GM12874 (cell line): ENCODE measurements around the gene TRIM52.
A peak's percentile ranks its signal among the peaks of the same experiment; 100 is the strongest.

ENCODE experiments used
- TF ChIP-seq, protein P1 (sequence below): IDR thresholded peaks from 2 replicates; pipeline ENCODE4 v1.5.1; 2011; ENCODE audit warnings: low read depth, mild to moderate bottlenecking, control low read depth, low read length, moderate library complexity; ENCODE audit not compliant: insufficient read depth

The TRIM52 gene

DNA sequence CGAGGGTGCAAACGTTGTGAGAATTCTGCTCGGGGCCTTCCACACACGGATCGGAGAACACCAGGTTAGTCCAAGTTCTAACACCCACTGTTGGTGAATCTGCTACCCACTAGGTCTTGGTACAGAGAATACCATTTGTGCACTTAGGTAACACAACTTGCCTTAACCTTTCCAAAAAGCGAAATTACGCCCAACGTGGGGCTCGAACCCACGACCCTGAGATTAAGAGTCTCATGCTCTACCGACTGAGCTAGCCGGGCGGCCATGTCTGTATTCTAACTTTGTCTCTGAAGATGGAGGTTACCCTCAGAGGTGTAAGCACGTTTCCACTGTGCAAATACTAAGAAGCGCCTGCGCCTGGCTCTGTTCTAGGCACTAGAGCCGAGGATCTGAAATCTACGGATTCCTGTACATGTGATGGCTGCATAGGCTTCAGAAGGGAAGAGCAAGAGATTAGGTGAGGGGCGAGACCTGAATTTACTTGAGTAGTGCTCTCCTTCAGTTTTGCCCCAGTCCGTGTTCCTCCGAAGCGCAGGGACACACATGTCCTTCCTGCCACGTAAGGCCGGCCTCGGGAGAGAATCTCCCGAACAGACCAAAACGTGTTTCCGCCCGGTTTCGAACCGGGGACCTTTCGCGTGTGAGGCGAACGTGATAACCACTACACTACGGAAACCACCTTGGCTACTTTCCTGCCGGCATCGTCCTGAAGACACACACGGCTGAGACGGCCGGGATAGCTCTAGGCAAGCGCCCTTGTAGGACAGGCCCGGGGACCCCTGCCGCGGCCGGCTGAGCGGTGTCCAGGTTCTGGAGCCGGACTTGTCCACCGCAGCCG, 38.9 kb downstream of the TRIM52 start:
- TF ChIP-seq, protein P1, sequence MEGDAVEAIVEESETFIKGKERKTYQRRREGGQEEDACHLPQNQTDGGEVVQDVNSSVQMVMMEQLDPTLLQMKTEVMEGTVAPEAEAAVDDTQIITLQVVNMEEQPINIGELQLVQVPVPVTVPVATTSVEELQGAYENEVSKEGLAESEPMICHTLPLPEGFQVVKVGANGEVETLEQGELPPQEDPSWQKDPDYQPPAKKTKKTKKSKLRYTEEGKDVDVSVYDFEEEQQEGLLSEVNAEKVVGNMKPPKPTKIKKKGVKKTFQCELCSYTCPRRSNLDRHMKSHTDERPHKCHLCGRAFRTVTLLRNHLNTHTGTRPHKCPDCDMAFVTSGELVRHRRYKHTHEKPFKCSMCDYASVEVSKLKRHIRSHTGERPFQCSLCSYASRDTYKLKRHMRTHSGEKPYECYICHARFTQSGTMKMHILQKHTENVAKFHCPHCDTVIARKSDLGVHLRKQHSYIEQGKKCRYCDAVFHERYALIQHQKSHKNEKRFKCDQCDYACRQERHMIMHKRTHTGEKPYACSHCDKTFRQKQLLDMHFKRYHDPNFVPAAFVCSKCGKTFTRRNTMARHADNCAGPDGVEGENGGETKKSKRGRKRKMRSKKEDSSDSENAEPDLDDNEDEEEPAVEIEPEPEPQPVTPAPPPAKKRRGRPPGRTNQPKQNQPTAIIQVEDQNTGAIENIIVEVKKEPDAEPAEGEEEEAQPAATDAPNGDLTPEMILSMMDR = no peak

GRCh38 chr5:181221105-181221791, 39.7 kb downstream of the TRIM52 start:
- TF ChIP-seq, protein P1 = no peak

- TF ChIP-seq, protein P1 = no peak
Measured at GRCh38 chr5:181220178-181220515, 40.8 kb downstream of the TRIM52 start.

- TF ChIP-seq, protein P1 = no peak
Measured at GRCh38 chr5:181219262-181220177, 41.4 kb downstream of the TRIM52 start.

GRCh38 chr5:181218795-181219124, 42.2 kb downstream of the TRIM52 start:
- TF ChIP-seq, protein P1 = no peak

DNA sequence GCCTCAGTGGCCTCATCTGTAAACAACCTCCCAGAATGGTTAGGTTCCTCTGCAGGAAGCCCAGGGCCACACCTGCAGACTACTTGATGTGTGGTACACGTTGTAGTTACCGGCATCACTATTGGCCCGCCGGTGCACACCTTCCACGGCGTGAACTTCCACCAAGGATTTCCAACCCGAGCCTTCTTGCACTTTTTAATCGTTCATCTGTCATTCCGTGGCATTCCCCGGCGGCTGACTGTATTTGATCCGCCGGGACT, 43.2 kb downstream of the TRIM52 start:
- TF ChIP-seq, protein P1 = no peak

DNA sequence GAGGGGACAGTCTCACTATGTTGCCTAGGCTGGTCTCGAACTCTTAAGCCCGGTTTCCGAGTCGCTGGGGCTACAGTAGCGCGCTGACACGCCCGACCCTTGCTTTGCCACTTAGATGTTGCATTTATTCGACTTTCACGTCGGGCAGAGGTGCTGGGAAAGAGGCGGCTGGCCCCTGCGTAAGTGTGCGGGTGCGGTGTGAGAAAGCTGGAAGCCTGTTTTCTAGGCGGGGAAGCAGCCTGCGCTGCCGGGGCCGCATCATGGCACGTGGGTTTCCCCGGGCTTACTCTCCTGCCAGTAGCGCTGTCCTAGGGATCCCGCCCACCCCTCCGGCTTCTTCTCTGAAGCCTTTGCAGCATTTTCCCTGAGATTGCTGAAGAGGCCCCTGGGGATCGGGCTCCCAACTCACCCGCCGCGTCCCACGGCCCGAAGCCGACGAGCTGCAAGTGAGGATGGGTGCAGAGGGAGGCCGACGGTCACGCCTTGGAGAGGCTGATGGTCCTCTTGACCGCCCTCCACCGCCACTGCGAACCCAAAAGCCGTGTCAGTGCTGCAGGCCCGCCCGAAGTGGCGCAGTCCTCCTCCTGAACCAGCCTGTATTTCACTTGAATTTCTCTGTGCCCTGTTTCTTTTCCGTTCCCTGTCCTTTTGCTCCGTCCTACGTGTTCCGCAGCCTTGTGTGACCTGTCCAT, 43.7 kb downstream of the TRIM52 start:
- TF ChIP-seq, protein P1 = 0 out of 2 replicates have a peak, but pooled peaks have one; percentile 1
